NCI-H526 treated with DMSO at 0.1 percent for 48 hours (cell line): Measurements from ENCODE around the gene PHACTR1.

Source experiments
- DNase-seq: peaks from one replicate; lab custom pipeline; 2025; lab: John Stamatoyannopoulos, UW

PHACTR1 gene

GRCh38 chr6:12993283-12993898 is 276.8 kb downstream of the PHACTR1 start:
- no peak for DNase-seq

- DNase-seq = no peak
Measured at GRCh38 chr6:12995419-12995818, 278.9 kb downstream of the PHACTR1 start.

- DNase-seq = no peak
Measured at GRCh38 chr6:13000537-13000936, 284.0 kb downstream of the PHACTR1 start.

- peak; percentile 8 for DNase-seq
Measured at GRCh38 chr6:13001927-13002326, 285.4 kb downstream of the PHACTR1 start.

- DNase-seq = no peak
Measured at GRCh38 chr6:13004601-13005000, 288.0 kb downstream of the PHACTR1 start.

GRCh38 chr6:13005994-13006393 is 289.4 kb downstream of the PHACTR1 start:
- no peak for DNase-seq

- no peak for DNase-seq
Measured at GRCh38 chr6:13006578-13007300, 290.2 kb downstream of the PHACTR1 start.

GRCh38 chr6:13007744-13008143 is 291.2 kb downstream of the PHACTR1 start:
- DNase-seq = no peak

- no peak for DNase-seq
Measured at GRCh38 chr6:13009031-13009430, 292.5 kb downstream of the PHACTR1 start.

GRCh38 chr6:13009461-13009860 is 292.9 kb downstream of the PHACTR1 start:
- DNase-seq = no peak

GRCh38 chr6:13011612-13012146 is 295.1 kb downstream of the PHACTR1 start:
- peak; percentile 50 for DNase-seq

GRCh38 chr6:13012296-13012695 is 295.7 kb downstream of the PHACTR1 start:
- DNase-seq = peak; percentile 90

GRCh38 chr6:13012977-13013680 is 296.6 kb downstream of the PHACTR1 start:
- peak; percentile 6 for DNase-seq

- no peak for DNase-seq
Measured at GRCh38 chr6:13013681-13014503, 297.3 kb downstream of the PHACTR1 start.

GRCh38 chr6:13014504-13015378 is 298.2 kb downstream of the PHACTR1 start:
- DNase-seq = peak; percentile 76

- DNase-seq = peak; percentile 45
Measured at GRCh38 chr6:13015379-13015681, 298.8 kb downstream of the PHACTR1 start.

- DNase-seq = no peak
Measured at GRCh38 chr6:13024616-13025015, 308.0 kb downstream of the PHACTR1 start.

- DNase-seq = no peak
Measured at GRCh38 chr6:13025893-13026499, 309.4 kb downstream of the PHACTR1 start.

- DNase-seq = no peak
Measured at GRCh38 chr6:13026557-13026956, 310.0 kb downstream of the PHACTR1 start.

- no peak for DNase-seq
Measured at GRCh38 chr6:13027207-13027606, 310.6 kb downstream of the PHACTR1 start.

GRCh38 chr6:13030396-13030795 is 313.8 kb downstream of the PHACTR1 start:
- DNase-seq = no peak
